ENCODE measurements around the gene ZNF212.

DNA sequence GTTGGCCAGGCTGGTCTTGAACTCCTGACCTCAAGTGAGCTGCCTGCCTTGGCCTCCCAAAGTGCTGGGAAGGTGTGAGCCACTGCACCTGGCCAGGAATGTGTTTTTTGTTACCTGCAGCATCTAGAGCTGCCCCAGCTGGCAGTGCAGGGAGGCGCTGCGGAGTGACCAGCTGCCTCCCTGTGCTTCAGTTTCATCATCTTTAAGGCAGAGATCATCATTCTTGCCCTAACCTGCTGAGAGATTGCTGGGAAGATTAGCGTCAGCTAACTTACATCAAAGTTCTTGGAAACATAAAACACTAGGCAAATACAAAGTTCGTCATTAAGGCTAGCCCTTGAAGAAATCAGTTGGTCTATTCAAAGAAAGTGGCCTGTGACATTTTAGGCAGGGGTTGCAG, 41.8 kb upstream of the ZNF212 start:
- TF ChIP-seq, protein P1, sequence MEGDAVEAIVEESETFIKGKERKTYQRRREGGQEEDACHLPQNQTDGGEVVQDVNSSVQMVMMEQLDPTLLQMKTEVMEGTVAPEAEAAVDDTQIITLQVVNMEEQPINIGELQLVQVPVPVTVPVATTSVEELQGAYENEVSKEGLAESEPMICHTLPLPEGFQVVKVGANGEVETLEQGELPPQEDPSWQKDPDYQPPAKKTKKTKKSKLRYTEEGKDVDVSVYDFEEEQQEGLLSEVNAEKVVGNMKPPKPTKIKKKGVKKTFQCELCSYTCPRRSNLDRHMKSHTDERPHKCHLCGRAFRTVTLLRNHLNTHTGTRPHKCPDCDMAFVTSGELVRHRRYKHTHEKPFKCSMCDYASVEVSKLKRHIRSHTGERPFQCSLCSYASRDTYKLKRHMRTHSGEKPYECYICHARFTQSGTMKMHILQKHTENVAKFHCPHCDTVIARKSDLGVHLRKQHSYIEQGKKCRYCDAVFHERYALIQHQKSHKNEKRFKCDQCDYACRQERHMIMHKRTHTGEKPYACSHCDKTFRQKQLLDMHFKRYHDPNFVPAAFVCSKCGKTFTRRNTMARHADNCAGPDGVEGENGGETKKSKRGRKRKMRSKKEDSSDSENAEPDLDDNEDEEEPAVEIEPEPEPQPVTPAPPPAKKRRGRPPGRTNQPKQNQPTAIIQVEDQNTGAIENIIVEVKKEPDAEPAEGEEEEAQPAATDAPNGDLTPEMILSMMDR (IDR thresholded peaks at IDR 0.05), result no peak
- no peak for TF ChIP-seq POLR2A (IDR thresholded peaks at IDR 0.05)
